Astrocyte (in vitro differentiated cells and primary cell): Measurements from ENCODE around the gene DOCK1.

Source experiments
- EZH2 ChIP-seq: IDR thresholded peaks from 2 replicates; pipeline ENCODE4 v1.6.1; 2012; ENCODE audit warnings: mild to moderate bottlenecking, low read length, inconsistent platforms; ENCODE audit not compliant: insufficient read depth
- TF ChIP-seq, protein P1 (sequence below): IDR thresholded peaks from 2 replicates; pipeline ENCODE4 v1.5.1; 2011; ENCODE audit warnings: low read depth, mild to moderate bottlenecking, inconsistent platforms, low read length, moderate library complexity; ENCODE audit not compliant: insufficient read depth

GRCh38 chr10:127157506-127158200 is 252.4 kb downstream of the DOCK1 start:
- TF ChIP-seq, protein P1, sequence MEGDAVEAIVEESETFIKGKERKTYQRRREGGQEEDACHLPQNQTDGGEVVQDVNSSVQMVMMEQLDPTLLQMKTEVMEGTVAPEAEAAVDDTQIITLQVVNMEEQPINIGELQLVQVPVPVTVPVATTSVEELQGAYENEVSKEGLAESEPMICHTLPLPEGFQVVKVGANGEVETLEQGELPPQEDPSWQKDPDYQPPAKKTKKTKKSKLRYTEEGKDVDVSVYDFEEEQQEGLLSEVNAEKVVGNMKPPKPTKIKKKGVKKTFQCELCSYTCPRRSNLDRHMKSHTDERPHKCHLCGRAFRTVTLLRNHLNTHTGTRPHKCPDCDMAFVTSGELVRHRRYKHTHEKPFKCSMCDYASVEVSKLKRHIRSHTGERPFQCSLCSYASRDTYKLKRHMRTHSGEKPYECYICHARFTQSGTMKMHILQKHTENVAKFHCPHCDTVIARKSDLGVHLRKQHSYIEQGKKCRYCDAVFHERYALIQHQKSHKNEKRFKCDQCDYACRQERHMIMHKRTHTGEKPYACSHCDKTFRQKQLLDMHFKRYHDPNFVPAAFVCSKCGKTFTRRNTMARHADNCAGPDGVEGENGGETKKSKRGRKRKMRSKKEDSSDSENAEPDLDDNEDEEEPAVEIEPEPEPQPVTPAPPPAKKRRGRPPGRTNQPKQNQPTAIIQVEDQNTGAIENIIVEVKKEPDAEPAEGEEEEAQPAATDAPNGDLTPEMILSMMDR = no peak
- TF ChIP-seq EZH2 = no peak
